GM21576 (cell line): Measurements from ENCODE around the gene CACHD1.
"Not testable (repeated sequence)": the region's sequence is repeated elsewhere in the genome, so short reads cannot be mapped to it uniquely, and the experiment has no call there.

ENCODE experiments used
- ATAC-seq: cut with Tn5 transposase; IDR thresholded peaks from one replicate; pipeline ENCODE4 v1.9.1; 2021; ENCODE audit warnings: mild to moderate bottlenecking, moderate library complexity; ENCODE audit not compliant: unreplicated experiment

The CACHD1 gene

DNA sequence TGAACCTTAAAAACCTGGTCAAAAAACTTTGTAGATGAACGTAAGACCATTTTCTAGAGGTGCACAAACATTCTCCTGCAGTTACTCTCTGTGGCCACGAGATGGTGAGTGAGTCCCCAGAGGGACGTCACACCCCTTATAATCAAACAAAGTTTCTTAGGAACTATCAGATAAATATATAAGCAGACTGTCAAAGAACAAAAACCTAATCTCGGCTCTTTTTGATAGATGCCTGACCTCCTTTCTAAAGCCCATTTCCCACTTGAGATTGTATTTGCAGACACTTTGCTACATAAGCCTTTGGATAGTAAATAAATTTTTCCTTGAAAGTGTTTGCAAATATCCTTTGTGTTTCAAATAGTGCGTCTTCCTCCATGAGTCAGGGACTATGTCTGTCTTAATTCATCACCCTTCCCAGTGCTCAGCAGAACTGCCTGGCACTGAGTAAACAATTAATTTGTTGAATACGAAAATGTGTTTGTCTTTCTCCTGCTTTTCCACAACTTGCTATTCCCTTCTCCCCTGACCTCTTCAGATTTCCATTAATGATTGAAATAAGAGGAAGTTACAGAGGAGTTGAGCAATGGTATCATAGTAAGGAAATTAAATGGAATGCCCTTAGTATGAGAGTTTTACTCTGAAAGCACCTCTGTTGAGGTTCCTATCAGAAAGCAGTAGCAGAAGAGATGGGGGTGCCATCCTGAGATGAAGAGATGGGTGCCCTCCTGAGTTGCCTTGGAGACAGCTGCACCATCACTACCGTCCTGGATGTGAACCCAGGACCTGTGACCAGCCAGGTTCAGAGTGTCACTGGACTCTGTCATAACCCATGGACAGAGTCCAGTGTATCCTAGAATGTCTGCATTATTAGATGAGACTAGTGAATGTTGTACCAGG, 217.1 kb downstream of the CACHD1 start:
- no peak for ATAC-seq

DNA sequence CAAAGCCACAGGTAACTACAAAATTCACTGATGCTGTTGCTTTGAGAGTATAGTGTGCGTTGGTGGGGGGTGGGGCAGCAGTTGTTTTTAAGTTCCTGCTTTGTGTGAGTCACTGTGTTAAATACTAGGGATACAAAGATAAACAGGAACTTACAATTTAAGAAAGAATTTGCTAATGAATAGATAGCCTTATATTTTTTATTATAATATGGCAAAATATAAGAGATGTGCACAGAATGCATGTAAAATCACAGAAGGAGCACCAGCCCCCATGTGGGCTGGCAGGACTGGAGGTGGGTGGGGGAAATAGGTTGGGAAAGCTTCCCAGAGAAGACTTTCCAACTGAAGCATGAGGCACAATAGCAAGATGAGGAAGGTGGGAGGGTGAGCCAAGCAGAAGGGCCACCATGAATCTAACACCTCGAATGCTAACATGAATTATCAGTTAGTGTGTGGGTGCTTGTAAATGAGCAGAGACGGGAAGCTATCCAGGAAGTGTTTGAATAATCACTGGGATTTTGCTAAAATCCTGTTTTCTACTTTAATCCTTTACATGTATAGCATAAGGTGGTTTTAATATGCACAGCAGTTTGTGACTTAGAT, 217.9 kb downstream of the CACHD1 start:
- no peak for ATAC-seq

GRCh38 chr1:64691626-64692025, 221.7 kb downstream of the CACHD1 start:
- ATAC-seq: no peak

- no peak for ATAC-seq
Measured at GRCh38 chr1:64692911-64693310, 223.0 kb downstream of the CACHD1 start.

DNA sequence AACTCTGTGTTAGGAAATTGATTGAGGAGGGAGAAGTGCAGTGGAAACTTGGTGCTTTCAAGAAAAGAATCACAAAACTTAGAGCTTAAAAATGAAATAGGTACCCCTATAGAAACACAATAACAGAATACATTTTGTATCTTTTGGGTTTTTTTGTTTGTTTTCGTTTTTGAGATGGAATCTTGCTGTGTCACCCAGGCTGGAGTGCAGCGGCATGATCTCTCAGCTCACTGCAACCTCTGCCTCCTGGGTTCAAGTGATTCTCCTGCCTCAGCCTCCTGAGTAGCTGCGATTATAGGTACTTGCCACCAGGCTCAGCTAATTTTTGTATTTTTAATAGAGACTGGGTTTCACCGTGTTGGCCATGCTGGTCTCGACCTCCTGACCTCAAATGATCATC, 223.5 kb downstream of the CACHD1 start:
- no peak for ATAC-seq

- ATAC-seq: no peak
Measured at GRCh38 chr1:64696879-64697278, 226.9 kb downstream of the CACHD1 start.

DNA sequence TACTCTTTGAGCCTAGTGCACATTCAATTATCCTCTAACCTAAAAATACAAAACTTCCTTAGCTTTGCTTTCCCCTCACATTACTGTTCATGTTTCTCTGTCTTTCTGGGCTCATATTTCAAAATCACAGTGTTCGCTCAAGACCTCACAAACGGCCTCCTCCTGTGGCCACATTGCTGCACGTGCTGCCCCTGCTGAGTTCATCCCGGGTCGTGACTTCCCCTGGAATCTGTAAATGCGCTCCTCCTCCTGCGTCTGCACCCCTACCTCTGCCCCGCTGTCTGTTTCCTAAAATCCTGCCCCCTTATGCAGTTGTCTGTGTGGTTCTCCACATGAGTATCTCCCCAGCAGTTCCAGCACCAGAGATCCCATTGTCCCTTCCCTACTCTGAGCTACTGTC, 229.4 kb downstream of the CACHD1 start:
- no peak for ATAC-seq

- ATAC-seq: no peak
Measured at GRCh38 chr1:64701071-64701470, 231.1 kb downstream of the CACHD1 start.

- no peak for ATAC-seq
Measured at GRCh38 chr1:64701886-64702285, 232.0 kb downstream of the CACHD1 start.

GRCh38 chr1:64702670-64703069, 232.7 kb downstream of the CACHD1 start:
- ATAC-seq: not testable (repeated sequence)

DNA sequence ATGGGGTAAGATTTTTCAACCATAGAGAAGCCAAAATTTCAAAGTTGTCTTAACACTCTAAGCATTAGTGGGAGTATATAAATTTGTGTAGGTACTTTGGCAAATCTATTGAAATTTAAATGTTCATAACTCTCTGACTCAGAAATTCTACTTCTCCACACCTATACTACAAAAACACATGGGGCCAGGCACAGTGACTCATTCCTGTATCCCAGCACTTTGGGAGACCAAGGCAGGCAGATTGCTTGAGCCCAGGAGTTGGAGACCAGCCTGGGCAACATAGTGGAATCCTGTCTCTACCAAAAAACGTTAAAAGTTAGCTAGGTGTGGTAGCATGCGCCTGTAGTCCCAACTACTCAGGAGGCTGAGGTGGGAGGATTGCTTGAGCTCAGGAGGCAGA, 233.7 kb downstream of the CACHD1 start:
- ATAC-seq: no peak

DNA sequence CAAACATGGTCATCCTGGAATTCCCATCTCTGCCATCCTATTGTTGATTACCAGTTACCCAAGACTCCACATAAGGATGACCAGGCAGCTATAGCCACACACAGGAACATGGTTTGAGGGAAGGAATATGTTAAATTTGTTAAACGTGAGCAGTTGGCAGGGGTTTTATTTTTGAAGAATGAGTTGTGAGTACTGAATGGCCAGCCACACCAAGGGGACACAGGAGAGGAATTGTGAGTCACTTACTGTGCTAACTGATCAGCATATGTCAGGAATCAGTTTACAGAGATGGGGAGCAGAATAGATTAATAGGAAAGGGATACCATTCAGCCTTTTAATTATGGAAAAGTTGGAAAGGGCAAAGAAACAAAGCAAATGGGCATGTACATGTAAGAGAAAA, 235.7 kb downstream of the CACHD1 start:
- no peak for ATAC-seq

- ATAC-seq: no peak
Measured at GRCh38 chr1:64711266-64711665, 241.3 kb downstream of the CACHD1 start.

DNA sequence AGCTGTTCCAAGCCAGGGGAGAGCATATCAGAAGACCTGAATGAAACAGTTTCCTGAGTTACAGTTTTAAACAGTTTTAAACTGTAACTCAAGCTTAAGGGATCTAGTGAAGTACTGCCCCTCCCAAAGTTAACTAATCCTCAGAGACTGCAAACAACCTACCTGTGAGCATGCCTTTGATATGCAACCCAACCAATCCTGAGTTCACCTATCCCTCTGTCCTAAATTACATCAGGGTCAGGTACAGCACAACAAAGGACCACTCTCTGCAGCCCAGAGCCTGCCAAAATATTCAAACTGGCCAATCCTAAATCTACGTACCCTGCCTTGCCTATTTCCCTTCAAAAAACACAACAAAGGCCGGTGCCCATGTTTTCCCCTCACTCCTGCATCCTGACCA, 242.1 kb downstream of the CACHD1 start:
- ATAC-seq: no peak

GRCh38 chr1:64715186-64715585, 245.3 kb downstream of the CACHD1 start:
- no peak for ATAC-seq

DNA sequence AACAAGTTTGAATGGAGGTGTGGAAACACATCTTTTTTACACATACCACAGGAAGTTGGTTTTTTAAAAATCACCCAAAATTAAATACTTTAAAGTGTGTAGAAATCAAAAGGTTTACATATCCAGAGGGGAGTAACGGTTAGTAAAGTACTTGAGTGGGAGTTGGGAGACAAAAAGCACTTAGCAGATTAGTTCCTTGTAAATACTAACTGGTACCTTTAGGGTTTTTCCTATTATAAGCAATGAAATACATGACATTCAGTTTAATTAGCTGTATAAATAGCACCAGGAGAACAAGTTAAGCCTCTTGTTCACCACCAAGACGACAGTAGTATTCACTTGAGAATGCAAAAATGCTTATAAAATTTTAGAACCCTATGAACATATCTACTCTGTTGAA, 251.2 kb downstream of the CACHD1 start:
- no peak for ATAC-seq

- no peak for ATAC-seq
Measured at GRCh38 chr1:64721576-64722145, 251.7 kb downstream of the CACHD1 start.

DNA sequence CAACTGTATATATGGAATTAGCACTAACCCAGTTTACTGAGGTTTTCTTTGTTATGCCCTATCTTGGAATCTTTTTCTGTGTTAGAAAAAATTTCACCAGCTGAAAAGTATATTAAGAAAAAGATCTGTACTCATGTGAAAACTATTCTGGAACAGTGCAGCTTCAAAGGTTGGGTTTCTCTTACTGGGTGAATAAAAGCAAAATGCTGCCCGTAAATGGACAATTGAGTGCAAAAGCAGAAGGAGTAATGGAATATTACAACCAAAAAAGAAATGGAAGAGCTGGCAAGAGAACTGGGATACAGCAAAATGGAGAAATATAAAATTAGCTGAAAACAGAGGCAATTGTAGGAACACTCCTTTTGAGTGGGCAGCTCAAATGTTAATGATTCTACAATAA, 257.9 kb downstream of the CACHD1 start:
- ATAC-seq: no peak

- ATAC-seq: no peak
Measured at GRCh38 chr1:64733581-64734286, 263.8 kb downstream of the CACHD1 start.

DNA sequence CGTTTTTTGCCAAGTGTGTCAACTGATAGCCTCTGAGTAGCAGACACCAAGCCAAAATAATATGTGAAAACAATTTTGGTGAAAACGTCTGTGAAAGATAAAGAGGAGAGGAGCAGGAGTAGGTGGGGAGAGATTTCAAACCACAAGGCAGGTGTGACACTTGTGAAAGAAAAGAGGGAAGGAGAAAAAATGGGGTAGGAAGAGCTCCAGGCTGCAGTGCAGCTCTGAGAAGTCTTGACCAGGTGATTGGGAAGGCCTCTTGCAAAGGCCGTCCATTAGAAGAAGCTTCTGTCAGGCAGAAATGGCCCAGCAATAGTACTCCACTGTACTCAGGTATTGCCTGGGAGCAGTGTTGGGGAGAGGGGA, 264.3 kb downstream of the CACHD1 start:
- no peak for ATAC-seq

DNA sequence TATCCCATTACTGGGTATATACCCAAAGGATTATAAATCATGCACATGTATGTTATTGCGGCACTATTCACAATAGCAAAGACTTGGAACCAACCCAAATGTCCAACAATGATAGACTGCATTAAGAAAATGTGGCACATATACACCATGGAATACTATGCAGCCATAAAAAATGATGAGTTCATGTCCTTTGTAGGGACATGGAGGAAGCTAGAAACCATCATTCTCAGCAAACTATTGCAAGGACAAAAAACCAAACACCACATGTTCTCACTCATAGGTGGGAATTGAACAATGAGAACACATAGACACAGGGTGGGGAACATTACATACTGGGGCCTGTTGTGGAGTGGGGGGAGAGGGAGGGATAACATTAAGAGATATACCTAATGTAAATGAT, 270.8 kb downstream of the CACHD1 start:
- not testable (repeated sequence) for ATAC-seq
